ENCODE measurements around the gene EPB42. TPM values are rescaled to one million over a fixed set of nuclear protein-coding genes. Genes with fewer than 3 reads are reported as not detected.

The EPB42 gene
- not detected for polyA plus RNA-seq (2013, experiment 1 of 2)
- not detected for polyA plus RNA-seq (2013, experiment 2 of 2)

DNA sequence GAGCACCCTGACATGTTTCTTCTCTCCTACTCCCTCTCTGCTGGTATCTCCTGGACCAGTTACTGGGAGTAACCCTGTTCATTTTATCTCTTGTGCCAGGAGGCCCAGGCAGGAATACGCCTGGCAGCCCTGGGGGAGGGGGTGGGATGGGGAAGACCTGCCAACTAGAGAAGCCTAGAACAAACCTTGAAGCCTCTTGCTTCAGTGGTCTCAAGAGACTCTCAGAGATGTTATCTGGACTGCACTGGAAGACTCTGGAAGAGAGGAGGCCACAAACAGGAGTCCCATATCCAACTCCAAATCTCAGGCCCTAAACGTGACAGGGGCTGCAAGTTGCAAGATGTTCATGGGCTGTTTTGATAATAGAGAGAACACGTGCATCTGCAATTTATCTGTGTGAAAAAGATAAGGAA lies at the start of gene EPB42:
TSS of gene EPB42 (minus strand) at position 28 of the 413 bp plus-strand sequence. CDS start 193 bp downstream, outside the sequence.
- Histone ChIP-seq H3K36me3 (ENCODE audit: insufficient read depth, low read length) (no peaks in the 10 kb centered on the region), H3K27me3 (ENCODE audit: insufficient read depth, low read length) (no peaks in the 10 kb centered on the region), H3K9ac (ENCODE audit: low read depth, low read length) (no peak within 1 kb of the TSS), H3K27ac (ENCODE audit: low read depth, low read length) (no peak within 1 kb of the TSS), H3K9me3 (ENCODE audit: insufficient read depth, low read depth, low read length) (no peaks in the 10 kb centered on the region), H3K4me3 (ENCODE audit: low read length) (no peak within 1 kb of the TSS), H3K4me1 (ENCODE audit: insufficient read depth, low read length) (peaks cover 6% of the 10 kb centered on the region; the same call in 1 of the 2 replicates)
- 94% methylated on average over 3 of the region's 3 CpGs for WGBS

DNA sequence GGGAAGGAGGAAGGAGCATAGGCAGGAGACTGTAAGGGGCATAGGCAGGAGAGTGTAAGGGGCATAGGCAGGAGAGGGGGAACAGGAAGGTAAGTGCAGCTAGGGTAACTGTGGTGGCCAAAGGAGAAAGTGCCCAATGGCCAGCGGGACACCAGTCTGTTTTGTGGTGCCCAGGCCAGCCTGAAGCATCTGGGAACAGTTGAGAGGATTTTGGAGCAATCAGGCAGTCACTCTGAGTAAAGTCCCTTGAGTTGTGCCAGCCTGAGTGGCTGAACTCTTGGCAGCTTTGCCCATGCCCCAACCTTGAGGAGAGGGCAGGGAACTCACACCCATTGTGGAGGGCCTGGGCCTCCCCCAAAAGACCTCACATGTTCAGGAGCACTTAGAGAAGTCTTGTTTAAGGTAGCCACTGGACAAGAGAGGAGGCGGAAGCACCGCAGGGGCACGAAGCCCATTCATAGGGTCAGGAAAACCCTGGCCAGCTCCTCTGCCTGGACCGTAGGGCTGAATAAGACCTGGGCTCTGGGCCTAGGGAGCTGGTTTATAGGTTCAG lies 49.4 kb upstream of the EPB42 start:
- no peaks in the 10 kb centered on the region for H3K9me3 ChIP-seq (ENCODE audit: insufficient read depth, low read depth, low read length)
- H3K36me3 ChIP-seq (ENCODE audit: insufficient read depth, low read length): no peaks in the 10 kb centered on the region
- H3K4me1 ChIP-seq (ENCODE audit: insufficient read depth, low read length): no peaks in the 10 kb centered on the region
- H3K27ac ChIP-seq (ENCODE audit: low read depth, low read length): no peak overlapping the region
- no peaks in the 10 kb centered on the region; the same call in 1 of the 2 replicates for H3K27me3 ChIP-seq (ENCODE audit: insufficient read depth, low read length)
- H3K4me3 ChIP-seq (ENCODE audit: low read length): no peak overlapping the region
- H3K9ac ChIP-seq (ENCODE audit: low read depth, low read length): no peak overlapping the region
- 90% methylated on average over 5 of the region's 5 CpGs for WGBS

DNA sequence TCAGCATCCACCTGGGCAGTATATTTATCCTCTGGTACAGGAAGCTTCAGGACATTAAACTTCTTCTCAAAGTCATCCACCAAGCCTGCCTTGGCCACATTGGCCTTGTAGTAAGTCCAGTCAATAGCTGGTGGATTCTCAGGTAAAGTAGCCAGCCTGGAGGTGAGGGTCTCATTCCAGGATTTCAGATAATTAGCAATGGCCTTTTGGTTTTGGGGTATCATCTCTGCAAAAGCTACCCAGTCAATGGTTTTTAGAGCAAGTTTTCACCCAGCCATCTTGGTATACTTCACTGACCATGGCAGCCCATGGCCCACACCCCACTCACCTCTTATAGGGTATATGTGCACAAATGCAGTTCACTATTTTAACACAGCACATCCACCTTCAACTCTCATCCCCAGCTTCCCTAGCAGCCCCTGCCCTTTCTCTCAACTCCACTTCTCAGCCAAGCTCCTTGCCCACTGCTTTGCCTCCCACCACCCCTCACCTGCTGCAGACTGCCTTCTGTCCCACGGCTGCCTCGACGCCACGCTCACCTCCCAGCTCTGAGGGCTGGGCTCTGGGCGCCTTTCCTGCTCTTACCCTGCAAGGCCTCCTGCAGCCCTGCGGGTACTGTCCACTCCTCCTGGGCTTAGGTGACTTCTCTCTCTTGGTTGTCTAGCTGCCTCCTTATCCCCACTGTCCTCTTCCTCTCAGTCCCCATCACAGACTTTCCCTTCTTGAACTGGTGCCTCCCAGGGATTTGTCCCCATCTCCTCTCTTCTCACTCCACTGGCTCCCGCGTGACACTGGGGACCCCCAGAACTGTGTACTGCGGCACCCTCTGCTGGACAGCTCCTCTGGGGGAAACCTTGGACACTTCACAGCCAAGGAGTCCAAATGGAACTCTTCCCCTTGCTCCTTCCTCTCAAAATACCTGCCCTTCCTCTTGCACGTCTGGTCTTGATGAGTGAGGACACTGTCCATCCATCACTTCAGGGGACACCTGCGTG lies 47.6 kb upstream of the EPB42 start:
- WGBS: 75% methylated on average over 11 of the region's 11 CpGs
- H3K27me3 ChIP-seq (ENCODE audit: insufficient read depth, low read length): peaks cover 8% of the 10 kb centered on the region; the same call in 1 of the 2 replicates
- no peak overlapping the region for H3K9ac ChIP-seq (ENCODE audit: low read depth, low read length)
- H3K4me3 ChIP-seq (ENCODE audit: low read length): no peak overlapping the region
- H3K36me3 ChIP-seq (ENCODE audit: insufficient read depth, low read length): no peaks in the 10 kb centered on the region
- H3K9me3 ChIP-seq (ENCODE audit: insufficient read depth, low read depth, low read length): no peaks in the 10 kb centered on the region
- H3K4me1 ChIP-seq (ENCODE audit: insufficient read depth, low read length): no peaks in the 10 kb centered on the region
- no peak overlapping the region for H3K27ac ChIP-seq (ENCODE audit: low read depth, low read length)

DNA sequence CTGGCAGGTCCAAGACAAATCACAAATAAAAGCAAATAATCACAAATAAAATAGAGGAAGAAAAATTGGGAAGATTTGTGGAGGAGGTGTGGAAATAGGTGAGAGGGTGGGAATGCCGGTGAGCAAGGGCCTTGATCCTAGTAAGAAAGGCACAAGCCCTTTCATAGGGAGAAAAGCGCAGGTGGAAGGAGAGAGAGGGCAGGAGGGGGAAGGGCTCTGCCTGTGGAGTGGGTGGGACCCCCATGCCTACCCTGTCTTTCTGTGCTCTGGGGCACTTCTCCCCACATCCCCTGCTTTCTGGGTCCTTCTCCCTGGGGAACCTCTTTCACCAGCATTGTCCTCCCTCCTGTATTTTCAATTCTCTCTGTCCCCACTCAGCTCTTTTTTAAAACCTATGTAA lies 46.6 kb upstream of the EPB42 start:
- H3K4me3 ChIP-seq (ENCODE audit: low read length): no peak overlapping the region
- 92% methylated on average over 2 of the region's 2 CpGs for WGBS

DNA sequence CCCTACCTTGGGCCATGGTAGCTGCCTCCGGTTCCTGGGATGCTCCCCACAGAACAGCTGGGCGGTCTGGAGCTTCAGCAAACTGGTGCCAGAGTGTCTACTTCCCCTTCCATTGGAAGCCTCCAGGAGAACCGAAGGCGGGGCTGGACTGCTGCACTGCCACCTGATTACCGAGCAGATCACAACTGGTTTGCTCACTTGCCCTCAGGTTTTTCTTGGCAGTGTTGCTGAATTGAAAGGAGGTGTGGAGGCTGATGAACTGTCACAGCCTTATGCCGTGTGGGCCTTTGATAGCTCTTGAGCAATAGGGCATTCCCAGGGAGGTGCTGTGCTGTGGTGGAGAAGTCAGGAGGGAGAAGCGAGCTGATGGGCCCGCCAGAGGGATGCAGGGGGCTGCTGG lies 46.0 kb upstream of the EPB42 start, which contains the start of gene TGM5:
TSS of gene TGM5 (minus strand) at position 95 of the 400 bp plus-strand sequence. CDS start at position 16, 79 bp downstream.
- 85% methylated on average over 8 of the region's 8 CpGs for WGBS
- Histone ChIP-seq H3K4me1 (ENCODE audit: insufficient read depth, low read length) (no peaks in the 10 kb centered on the region), H3K27me3 (ENCODE audit: insufficient read depth, low read length) (peaks cover 8% of the 10 kb centered on the region; the same call in 1 of the 2 replicates), H3K9me3 (ENCODE audit: insufficient read depth, low read depth, low read length) (no peaks in the 10 kb centered on the region), H3K27ac (ENCODE audit: low read depth, low read length) (no peak within 1 kb of the TSS), H3K4me3 (ENCODE audit: low read length) (no peak within 1 kb of the TSS), H3K9ac (ENCODE audit: low read depth, low read length) (no peak within 1 kb of the TSS), H3K36me3 (ENCODE audit: insufficient read depth, low read length) (no peaks in the 10 kb centered on the region)

More for the DNA sequence above, 46.6 kb upstream of the EPB42 start:
- Histone ChIP-seq H3K27me3 (ENCODE audit: insufficient read depth, low read length) (peaks cover 8% of the 10 kb centered on the region; the same call in 1 of the 2 replicates), H3K27ac (ENCODE audit: low read depth, low read length) (no peak overlapping the region), H3K9ac (ENCODE audit: low read depth, low read length) (no peak overlapping the region), H3K4me1 (ENCODE audit: insufficient read depth, low read length) (no peaks in the 10 kb centered on the region), H3K36me3 (ENCODE audit: insufficient read depth, low read length) (no peaks in the 10 kb centered on the region), H3K9me3 (ENCODE audit: insufficient read depth, low read depth, low read length) (no peaks in the 10 kb centered on the region)

DNA sequence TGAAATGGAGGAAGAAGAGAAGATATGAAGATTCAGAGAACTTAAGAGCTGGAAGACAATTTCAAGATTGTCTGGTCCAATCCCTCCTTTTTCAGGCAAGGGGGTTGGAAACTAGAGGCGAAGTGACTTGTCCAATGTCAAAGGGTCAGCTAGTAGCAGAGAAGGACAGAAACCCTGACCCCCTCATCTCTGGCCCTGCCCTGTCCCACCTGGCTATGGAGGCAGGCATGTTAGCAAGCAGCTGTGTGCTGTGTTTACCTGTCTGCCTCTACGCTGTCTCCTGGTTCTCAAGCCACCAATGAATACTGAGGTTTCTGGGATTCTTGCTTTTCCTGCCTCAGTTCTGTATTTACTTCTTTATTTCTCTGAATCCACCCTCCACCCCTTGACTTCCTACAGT lies 45.6 kb upstream of the EPB42 start:
- Histone ChIP-seq H3K9ac (ENCODE audit: low read depth, low read length) (no peak overlapping the region), H3K9me3 (ENCODE audit: insufficient read depth, low read depth, low read length) (no peaks in the 10 kb centered on the region), H3K27ac (ENCODE audit: low read depth, low read length) (no peak overlapping the region), H3K4me1 (ENCODE audit: insufficient read depth, low read length) (no peaks in the 10 kb centered on the region), H3K4me3 (ENCODE audit: low read length) (no peak overlapping the region), H3K36me3 (ENCODE audit: insufficient read depth, low read length) (no peaks in the 10 kb centered on the region), H3K27me3 (ENCODE audit: insufficient read depth, low read length) (peaks cover 8% of the 10 kb centered on the region; the same call in 1 of the 2 replicates)
- 89% methylated on average over 2 of the region's 2 CpGs for WGBS

DNA sequence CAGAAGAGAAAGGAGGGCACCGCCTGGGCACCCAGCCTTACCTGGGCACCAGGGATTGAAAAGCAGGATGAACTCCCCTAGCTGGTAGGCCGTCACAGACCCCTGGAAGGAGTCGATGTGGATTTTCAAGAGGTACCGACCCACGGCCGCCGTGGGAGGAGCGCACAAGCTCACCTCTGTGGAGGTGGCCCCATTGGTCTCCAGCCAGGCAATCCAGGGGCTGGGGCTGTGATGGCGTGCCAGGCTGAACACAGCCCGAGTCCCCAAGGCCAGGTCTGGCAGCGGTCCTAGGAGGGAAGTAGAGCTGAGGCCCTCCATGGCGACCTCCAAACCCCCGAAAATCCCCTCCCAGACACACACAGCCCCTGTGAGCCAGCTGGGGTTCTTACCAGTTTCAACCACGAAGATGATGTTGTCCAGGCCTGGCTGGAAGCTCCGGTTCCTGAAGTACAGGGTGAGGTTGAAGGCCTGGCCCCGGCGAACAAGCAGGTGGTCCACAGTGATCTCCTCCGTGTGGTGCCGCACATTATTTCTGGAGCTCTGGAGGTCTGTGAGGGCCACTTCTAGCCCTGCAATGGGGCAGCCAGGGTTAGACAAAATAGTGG lies 39.3 kb upstream of the EPB42 start:
- Histone ChIP-seq H3K27ac (ENCODE audit: low read depth, low read length) (no peak overlapping the region), H3K4me1 (ENCODE audit: insufficient read depth, low read length) (no peaks in the 10 kb centered on the region), H3K9me3 (ENCODE audit: insufficient read depth, low read depth, low read length) (no peaks in the 10 kb centered on the region), H3K36me3 (ENCODE audit: insufficient read depth, low read length) (no peaks in the 10 kb centered on the region), H3K4me3 (ENCODE audit: low read length) (no peak overlapping the region), H3K27me3 (ENCODE audit: insufficient read depth, low read length) (peaks cover 8% of the 10 kb centered on the region; the same call in 1 of the 2 replicates), H3K9ac (ENCODE audit: low read depth, low read length) (no peak overlapping the region)
- WGBS: 94% methylated on average over 19 of the region's 19 CpGs

DNA sequence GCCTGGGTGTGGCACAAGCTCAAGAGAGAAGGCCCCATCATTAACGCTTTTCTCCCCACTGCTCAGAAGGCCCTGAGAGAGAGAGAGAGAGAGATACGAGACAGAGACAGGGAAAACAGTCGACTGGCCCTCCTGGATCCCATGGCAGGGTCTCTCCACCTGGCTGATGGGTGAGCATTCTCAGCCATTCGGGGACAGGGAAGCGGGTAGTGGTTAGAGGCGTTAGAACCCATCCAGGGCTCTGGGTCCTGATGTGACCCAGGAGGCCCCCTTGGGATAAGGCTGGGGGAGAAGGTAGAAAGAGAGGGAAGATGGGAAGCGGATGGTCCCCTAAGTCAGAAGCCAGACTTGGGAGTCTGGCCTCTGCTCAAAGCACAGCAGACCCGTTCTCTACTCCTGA lies 38.0 kb upstream of the EPB42 start:
- Histone ChIP-seq H3K27ac (ENCODE audit: low read depth, low read length) (no peak overlapping the region), H3K9ac (ENCODE audit: low read depth, low read length) (no peak overlapping the region), H3K9me3 (ENCODE audit: insufficient read depth, low read depth, low read length) (no peaks in the 10 kb centered on the region), H3K4me1 (ENCODE audit: insufficient read depth, low read length) (no peaks in the 10 kb centered on the region), H3K4me3 (ENCODE audit: low read length) (no peak overlapping the region), H3K27me3 (ENCODE audit: insufficient read depth, low read length) (peaks cover 1% of the 10 kb centered on the region; the same call in 1 of the 2 replicates), H3K36me3 (ENCODE audit: insufficient read depth, low read length) (no peaks in the 10 kb centered on the region)
- 91% methylated on average over 8 of the region's 8 CpGs for WGBS

DNA sequence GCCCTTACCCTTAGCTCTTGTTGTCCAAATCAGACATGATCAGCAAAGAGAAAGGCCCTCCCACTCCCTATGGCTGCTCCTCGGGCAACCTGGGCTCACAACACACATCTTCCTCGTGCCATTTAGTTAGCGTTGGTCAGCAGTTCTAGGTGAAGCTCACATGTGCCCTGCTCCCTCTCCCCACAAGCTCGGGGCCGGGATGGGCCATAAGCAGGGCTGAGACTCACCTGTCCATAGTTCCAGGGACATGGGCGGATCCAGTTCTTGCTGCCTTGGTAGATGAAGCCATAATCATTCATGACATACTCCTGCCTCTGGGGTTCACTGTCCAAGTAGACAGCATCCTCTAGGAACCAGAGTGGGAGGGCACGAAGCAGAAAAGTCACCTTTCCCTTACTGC lies 35.5 kb upstream of the EPB42 start:
- Histone ChIP-seq H3K4me3 (ENCODE audit: low read length) (no peak overlapping the region), H3K9me3 (ENCODE audit: insufficient read depth, low read depth, low read length) (no peaks in the 10 kb centered on the region), H3K27me3 (ENCODE audit: insufficient read depth, low read length) (no peaks in the 10 kb centered on the region), H3K9ac (ENCODE audit: low read depth, low read length) (no peak overlapping the region), H3K27ac (ENCODE audit: low read depth, low read length) (no peak overlapping the region), H3K36me3 (ENCODE audit: insufficient read depth, low read length) (no peaks in the 10 kb centered on the region), H3K4me1 (ENCODE audit: insufficient read depth, low read length) (no peaks in the 10 kb centered on the region)
- 89% methylated on average over 7 of the region's 7 CpGs for WGBS

DNA sequence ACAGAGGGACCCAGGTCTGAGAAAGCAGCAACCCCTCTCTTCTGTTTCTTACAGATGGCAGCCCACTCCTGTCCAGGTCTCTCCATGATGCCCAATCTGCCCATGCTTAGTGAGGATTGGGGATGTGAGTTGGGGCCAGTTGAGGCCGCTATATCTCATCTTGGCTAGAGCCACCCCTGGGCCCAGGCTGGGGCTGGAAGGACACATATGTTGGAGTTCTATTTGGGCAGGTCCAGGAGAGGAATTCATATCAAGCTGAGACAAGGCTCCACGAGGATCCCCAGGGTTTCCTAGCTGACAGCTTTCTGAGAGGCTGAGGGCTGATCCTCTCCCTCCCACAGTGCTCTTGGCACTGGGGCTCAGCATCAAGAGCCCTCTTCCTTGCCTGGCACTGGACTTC lies 34.6 kb upstream of the EPB42 start:
- no peaks in the 10 kb centered on the region for H3K36me3 ChIP-seq (ENCODE audit: insufficient read depth, low read length)
- no peak overlapping the region for H3K9ac ChIP-seq (ENCODE audit: low read depth, low read length)
- no peaks in the 10 kb centered on the region for H3K9me3 ChIP-seq (ENCODE audit: insufficient read depth, low read depth, low read length)
- no peak overlapping the region for H3K27ac ChIP-seq (ENCODE audit: low read depth, low read length)
- no peaks in the 10 kb centered on the region for H3K4me1 ChIP-seq (ENCODE audit: insufficient read depth, low read length)
- 74% methylated on average over 2 of the region's 2 CpGs for WGBS
- H3K4me3 ChIP-seq (ENCODE audit: low read length): no peak overlapping the region
- H3K27me3 ChIP-seq (ENCODE audit: insufficient read depth, low read length): no peaks in the 10 kb centered on the region
